H4 (cell line): ENCODE measurements around the gene MRPS31. TPM values are rescaled to one million over a fixed set of nuclear protein-coding genes. Genes with fewer than 3 reads are reported as not detected.

ENCODE experiments used
- DNase-seq: peaks from one replicate; pipeline ENCODE4 v3.0.0-alpha.2; 2015; ENCODE audit warnings: low spot score
- total RNA-seq: library from RNA; depleted of rRNA; stranded (reverse); fragments of >200 nt; shearing (Covaris generic); gene quantifications from 2 replicates; pipeline ENCODE4 v1.2.3, GENCODE V29; 2014; rRNA removed

The MRPS31 gene
- 10.3 and 12.8 TPM in 2 replicates for total RNA-seq

DNA sequence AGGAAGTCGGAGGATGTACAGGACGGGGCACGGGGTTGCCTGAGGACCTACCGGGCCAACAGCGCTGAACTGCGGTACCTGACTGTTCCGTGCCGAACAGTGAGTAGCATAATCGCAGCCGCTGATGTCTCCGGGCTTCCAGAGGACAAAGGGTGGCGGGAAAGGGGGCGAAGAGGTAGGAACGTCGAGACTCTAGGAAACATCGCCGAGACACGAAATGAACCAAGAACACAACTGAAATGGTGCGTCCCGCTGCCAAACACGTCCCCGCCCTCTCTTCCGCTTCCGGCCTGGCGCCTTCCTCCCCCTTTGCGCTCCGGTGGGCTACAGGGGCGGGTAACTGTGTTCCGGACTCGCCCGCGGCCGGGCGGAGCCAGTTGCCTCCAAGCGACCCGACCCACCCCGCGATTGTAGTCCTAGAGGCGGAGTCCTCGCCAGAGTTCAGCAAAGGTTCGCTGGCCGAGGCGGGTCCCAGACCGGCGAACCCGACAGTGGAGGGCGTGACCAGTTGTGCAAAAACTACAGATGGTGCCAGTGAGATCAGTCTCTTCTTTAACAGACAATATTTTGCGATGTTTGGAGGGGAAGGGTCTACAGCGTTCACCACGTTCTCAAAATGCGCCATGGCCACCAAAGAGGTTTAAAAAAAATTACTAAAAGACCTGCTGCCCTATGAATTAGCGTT is at the start of gene MRPS31:
Gene MRPS31, minus strand, starts transcription at position 257 of the 685 bp plus-strand sequence. Its CDS starts 54 bp downstream, at position 203.
- peak; percentile 79 for DNase-seq

DNA sequence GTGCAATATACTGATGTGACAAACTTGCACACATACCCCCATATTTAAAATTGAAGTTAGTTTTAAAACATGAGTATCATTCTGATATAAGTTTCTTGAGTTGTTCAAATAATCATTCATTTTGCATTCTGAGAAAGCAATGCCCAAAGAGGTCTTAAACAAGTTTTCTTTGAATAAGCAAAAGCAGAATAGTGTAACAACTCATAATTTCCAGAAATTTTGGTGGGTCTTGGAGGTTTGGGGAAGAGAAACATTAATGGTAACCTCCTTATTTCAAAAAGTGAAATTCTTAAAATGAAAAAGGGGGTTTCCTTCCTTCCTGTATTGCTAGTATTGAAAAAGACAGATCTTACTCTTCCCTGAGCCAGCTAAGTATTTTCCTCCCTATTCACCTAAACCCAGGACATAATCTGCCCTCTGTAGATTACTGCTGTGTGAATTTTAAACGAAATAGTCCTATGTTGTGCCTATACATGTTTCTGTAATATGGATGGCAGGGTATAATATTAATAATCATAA is 48.9 kb upstream of the MRPS31 start:
- DNase-seq = no peak

DNA sequence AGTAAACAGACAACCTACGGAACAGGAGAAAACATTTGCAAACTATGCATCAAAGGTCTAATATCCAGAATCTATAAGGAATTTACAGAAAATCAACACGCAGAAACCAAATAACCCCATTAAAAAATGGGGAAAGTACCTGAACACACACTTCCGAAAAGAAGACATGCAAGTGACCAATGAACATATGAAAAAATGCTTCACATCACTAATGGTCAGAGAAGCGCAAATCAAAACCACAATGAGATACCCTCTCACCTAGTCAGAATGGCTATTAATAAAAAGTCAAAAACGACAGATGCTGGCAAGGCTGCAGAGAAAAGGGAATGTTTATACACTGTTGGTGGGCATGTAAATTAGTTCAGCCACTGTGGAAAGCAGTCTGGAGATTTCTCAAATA is 47.9 kb upstream of the MRPS31 start:
- DNase-seq = no peak

DNA sequence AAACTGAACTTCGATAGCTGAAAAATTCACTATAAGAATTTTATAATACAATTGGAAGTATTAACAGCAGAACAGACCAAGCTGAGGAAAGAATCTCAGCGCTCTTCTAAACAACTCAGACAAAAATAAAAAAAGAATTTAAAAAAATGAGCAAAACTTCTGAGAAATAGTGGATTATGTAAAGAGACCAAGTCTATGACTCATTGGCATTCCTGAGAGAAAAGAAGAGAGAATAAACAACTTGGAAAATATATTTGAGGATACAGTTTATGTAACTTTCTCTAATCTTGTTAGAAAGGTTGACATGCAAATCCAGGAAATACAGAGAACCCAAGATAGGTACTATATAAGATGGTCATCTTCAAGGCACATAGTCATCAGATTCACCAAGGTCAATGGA is 43.8 kb upstream of the MRPS31 start:
- no peak for DNase-seq

DNA sequence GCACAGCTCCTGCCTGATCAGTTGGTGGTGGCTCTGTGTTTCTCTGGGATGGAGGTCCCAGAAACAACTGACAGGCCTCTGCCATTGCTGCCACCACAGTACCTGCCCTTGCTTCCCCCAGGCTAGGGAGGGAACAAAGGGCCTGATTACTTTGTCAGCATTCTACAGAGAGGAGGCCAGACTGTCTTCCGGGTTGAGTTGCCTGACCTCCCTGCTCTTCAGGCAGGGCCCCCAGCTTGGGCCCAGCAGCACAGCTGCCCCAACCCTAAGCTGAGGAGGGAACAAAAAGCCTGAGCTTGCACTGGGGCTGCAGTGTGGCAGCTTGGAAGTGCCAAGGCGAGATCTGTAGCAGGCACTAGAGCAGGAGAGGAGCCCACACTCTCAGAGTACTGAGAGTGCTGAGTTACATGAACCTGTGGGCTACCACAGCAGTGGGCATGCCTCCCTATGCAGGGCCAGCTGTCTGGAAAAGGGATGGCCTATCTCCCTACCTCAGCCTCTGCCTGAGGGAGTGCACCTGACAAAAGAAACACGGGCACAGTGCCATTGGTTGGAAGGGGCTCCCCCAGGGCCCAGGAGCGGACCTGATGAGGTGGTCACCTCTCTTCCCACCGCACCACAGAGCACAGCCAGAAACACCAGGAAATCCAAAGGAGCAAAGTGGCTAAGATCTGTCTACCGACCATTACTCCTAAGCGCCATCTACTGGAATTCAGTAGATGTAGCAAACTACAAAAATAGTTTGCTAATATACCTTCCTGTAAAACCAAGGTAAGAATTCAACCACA is 42.9 kb upstream of the MRPS31 start:
- DNase-seq = peak; percentile 10

DNA sequence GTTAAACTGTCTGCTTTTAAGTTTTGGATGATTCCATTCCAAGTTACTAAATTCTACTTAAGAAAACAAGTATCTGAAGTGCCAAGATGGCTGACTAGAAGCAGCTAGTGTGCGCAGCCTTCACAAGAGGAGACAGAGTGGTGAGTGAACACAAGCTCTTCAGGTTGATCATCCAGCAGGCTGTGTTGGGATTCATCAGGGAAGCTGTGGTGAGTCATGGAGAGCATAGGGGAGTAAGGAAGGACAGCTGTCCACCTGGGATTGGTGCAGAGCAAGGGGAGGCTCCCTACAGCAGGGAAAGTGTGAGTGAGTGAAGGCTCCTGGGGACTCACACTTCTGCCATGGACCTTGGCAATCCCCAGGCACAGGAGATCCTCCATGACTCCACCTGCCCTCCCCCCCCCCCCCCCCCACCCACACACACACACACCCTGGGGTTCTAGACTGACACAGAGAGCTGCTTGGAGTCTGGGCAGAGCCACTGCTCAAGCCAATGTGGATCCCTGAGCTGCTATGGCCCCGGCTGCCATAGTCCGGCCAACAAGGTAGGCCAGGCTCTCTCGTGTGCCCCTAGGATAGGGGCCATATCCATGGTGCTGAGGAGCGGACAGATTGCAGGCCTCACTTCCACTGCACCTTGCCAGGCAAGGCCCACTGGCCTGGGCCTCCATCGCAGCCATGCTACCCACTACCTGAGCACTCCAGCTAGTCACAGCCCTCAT is 41.9 kb upstream of the MRPS31 start:
- DNase-seq = no peak

DNA sequence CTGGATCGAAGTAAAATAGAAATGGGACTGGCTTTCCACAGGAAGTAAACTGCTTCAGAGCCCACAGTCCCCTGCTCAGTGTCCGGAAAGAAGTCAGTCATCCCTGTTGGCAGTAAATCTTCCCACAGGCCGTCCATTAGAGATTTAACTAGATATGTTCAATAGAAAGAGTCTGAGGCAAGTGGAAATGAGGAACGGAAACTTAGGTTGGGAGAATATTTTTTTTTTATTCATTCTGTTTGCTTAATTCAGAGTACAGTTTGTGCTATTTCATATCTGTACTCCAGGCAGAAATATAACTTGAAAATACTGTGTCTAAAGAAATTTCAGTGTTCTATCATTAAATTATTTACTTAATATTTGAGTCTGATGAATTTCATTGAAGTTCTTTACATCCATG is 41.1 kb upstream of the MRPS31 start:
- no peak for DNase-seq

DNA sequence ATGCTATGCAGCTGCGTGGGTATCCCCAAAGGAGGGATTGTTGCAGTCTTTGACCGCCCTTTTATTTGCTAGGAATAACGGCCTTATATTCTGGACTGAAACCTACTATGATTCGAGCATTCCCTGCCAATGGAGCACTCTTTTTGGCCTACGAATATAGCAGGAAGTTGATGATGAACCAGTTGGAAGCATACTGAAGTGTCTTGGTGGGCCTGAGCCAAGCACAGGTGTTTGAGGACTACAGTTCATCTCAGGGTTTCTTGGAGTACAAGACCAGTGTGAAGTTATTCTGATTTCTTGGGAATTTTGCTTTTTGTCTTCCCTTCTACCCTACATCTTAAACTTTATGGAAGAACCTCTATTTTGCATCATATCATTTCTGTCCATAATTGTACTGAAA is 38.5 kb upstream of the MRPS31 start:
- no peak for DNase-seq

DNA sequence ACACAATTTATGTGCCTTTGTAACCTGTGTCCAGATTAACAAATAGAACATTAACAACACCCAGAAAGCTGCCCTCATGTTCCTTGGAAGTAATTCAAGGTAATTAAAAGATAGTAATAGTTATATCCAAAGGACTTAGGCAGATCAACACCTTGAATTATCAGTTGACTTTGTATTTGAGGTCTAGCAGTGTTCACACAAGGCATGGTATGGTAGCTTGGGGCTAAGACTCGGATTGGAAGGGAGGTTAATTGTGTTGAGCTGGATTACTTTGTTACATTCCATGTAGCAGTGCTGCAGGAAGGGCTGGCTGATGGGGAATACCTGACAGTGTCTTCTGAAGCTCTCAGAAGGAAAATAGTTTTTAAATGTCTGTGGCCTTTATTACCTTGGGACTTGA is 35.3 kb upstream of the MRPS31 start:
- no peak for DNase-seq

DNA sequence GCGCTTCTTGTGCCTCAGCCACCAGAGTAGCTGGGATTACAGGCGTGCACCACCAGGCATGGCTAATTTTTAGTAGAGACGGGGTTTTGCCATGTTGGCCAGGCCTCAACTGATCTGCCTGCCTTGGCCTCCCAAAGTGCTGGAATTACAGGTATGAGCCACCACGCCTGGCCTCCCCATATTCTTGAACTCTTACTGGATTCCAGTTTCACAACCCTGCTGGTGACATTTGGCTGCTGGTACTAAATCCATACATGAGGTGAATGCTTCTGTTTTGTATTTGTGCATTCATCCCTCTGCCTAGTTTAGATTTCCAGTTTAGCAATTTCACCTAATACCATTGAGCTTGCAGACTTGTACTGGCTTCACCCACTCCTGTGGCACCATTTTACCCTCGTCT is 32.3 kb upstream of the MRPS31 start:
- DNase-seq = no peak

DNA sequence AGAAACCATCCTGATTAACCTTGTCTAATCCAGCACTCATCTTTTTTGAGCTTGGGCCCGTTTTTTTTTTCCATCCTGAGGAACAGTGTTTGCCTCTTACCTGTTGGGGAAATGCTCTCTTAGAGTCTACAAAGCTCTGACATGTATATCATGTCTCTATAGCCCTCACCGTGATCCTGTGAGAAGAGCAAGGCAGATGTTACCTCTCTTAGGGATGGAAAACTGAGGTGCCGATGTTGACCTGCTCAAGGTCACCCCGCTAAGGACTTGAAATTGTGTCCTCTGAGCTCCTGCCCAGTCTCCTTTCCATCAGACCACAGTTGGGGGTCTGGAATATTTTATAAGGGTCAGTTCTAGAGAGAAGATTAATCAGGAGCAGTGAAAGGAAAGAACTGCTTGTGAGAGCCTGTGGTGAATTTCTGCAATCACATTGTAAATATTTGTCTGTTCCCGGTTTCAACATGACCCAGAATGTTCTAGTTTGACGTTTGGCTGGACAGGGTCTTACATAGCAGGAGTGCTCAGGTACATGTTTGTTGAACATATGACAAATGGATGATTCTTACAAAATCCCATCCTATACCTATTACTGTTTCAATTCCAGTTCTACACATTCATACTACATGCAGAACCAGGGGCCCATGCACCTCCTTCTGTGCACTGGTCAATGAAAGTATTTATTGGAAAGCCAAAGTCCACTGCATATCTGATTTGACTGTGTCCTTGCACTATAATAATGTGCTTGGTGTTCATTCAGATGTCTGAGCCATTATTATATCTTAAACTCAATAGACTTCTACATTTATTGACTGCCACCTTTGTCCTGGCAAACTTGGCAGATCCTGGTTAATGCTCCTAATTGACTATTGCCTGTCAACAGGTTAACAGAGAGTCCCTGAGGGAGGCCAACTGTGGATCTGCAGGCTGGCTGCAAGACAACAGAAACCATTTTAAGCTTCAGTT is 30.5 kb upstream of the MRPS31 start:
- no peak for DNase-seq

DNA sequence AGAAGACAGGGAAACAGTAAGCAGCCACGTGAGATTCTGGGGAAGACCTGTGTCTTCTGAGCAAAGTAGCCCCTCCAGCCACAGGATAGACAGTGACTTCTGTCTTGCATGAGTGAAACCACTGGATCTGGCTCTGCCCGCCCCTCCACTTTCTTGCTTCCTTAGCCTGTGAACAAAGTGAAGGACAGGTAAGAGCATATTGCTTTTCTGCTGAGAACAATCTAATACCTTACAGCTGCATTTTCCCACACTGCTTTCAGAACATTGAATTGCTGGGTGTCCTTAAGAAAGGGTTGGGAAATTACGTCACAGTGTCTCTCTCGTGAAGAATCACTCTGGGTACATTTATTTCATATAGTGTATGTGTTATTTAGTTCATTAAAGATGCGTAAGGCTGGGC is 29.6 kb upstream of the MRPS31 start:
- DNase-seq = no peak

DNA sequence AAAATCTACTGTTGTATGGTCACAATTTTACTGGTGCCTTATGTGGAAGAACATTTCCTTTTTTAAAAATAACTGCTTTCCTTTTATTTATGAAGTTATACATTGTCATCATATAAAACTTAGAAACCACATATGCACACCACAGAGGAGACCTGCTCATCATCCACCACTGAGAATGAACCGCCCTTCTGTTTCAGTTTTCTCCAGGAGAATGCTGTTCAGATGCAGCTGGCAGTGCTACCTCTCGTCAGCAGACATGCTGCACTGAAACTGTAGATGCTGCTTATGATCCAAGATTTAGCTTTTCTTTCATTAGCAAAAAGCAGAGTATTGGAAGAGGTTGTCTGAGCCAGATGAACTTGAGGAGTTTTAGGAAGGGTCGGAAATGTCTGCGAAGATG is 28.5 kb upstream of the MRPS31 start:
- no peak for DNase-seq

DNA sequence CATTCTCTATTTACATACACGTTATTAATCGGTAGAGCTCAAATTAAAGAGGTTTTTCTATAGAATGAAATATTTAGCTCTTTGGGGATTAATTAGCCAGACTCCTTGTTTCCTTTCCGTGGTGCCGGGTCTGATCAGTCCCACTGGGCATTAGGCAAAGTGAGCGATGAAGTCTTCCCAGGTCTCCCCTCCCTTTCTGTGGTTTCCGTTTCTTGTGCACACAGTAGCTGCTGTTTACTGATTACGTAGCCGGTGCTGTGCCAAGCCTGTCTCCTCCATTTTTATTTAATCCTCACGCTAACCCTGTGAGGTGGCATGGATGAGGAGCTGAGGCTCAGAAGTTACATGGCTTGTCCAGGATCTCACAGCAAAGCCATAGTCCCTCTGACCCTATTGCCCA is 27.4 kb upstream of the MRPS31 start:
- DNase-seq = no peak

DNA sequence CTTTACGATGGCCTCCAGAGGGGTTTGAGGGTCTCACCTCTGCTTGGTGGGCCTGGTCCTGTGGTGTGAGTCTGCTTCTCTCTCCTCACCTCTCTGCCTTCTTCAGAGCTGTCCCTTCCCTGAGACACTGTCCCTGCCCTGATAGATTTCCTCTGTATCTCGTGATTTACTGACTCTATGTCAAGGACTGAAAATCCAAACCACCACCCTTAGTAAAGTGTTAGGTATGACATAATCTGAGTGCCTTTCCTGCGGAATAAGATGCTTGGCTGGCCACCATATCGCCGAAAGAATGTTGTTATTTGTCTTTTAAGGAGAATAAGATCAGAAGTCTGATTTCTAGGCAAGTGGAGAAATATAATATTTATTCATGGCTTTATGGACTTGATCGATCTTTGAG is 25.7 kb upstream of the MRPS31 start:
- DNase-seq = no peak

DNA sequence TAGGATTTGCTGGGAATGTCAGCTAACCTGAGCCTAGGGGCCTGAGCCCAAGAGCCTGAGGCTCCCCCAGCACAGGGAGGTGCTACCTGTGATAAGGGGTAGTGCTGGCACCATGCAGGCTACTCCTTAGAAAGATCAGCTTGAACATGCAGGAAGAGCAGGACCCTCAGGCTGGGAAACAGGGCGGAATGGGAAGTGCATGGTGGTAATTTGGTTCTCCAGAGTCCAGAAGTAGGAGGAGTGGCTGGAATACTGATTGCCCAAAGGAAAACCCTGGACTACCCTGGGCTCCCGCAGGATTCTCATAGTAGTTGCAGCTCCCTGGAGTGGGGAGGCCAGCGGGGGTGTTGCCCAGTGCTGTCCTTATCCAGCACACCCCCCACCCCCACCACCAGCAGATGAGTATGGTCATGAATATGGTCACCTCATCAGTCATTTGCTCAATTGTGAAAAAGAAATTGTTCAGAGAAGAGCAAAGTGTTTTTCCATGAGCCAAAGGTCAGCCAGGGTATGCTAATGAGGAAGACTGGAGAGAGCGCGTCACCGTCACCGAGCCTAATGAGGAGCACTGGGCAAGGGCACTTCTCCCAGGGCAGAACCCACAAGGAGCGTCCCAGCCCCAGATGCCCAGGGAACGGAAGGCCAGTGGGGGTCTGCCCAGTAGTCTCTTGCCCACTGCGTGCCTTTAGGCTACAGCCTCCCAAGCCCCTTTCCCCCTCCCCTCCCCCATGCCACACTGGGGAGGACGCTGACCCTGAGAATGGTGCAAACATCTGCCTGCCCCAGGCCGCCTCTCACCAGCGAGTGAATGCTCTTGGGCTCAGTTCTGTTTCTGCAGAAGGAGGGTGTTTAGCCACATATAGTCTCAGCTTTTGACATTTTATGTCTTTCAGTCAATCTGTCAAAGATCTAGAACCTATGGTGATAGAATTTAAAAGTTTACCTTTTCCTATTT is 23.7 kb upstream of the MRPS31 start:
- no peak for DNase-seq

DNA sequence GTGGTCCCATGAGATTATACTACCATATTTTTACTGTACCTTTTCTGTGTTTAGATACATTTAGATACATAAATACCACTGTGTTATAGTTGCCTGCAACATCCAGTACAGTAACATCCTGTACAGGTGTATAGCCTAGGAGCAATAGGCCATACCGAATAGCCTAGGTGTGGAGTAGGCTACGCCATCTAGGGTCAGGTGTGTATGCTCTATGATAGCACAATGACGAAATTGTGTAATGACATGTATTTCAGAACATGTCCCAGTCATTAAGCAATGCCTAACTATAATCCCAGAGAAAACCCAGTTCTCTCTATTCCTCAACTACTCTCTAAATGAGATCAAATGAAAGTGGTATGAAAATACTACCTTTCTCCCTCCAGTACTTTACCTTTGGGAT is 22.3 kb upstream of the MRPS31 start:
- DNase-seq = no peak

DNA sequence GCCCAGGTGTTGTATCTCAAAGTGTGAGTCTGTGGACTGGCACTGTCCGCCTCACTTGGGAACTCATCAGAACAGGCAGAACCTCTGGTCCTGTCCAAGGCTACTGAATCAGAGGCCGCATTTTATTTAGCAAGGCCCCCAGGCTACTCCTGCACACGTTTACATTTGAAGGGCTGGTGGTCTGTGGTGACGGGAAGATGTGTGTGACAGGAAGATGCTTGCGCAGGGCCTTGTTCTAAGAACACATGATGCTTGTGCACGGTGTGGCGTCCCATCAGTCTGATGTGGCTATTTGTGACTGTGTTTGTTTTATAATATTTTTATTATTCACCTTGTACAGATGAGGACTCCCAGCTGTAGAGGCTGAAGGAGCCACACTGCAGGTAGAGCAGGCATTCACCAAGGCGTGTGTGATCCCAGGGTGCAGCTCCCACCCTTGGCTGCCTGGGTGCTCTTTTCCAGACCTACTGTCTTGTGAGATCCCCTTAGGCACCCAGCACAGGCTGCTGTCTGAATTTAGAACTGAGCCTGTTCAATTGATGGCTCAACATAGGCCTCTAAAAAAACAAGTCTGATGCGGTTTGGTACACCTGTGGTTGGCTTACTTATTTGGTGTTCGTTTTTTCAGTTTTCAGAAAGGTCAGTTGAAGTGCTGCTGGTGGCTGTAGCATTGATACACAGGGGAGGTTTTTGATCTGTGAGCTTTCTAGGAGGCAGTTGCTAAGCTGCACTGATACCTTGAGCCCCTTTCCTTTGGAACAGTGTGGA is 21.5 kb upstream of the MRPS31 start:
- no peak for DNase-seq

DNA sequence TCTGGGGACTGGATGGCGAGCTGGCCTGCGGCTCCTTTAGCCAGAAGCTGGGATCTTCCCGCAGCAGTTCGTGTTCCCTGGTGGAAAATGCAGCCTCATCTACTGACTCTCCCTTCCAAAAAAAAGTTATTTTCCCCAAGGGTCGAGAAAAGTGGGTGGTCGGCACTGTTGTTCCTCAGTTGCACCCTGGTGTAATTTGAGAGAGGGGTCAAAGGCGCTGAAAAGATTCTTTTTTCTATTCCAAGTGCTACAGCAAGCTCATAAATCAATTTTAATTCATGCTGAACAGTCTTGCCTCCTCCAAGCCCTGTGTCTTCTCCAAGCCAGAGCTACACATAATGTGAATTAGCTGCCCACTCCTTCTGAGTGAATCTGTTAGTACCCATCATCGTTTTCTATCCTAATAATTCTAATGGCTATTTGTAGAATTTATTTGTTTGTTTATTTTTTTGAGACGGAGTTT is 19.2 kb upstream of the MRPS31 start:
- DNase-seq = no peak
